ENCODE measurements around the gene AP2B1. TPM values are rescaled to one million over a fixed set of nuclear protein-coding genes. Genes with fewer than 3 reads are reported as not detected.

The AP2B1 gene
- total and polyA plus RNA-seq, 12 donors, result 23.4 to 167 (median 78.2) TPM

DNA sequence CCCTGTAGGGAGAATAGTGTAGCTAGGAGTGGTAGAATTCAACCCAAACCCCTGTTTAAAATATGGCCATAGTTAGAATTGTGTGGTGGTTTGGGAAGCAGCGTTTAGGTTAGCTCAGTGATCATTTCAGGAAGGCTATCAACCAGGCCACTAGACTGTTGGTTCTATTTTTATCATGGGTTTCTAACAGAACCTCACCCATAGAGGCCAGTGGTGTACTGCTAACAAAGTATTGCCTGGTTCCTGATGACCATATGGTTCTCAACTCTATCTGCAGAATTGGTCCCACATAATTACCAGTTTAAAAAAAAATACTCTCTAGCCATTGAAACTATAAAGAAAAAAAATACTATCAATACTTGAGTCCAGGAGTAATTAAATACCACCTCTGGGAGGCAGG lies 73.8 kb downstream of the AP2B1 start:
- H3K36me3 ChIP-seq (replicated peaks in 1 of 2), result peaks cover 0 to 29% of the 10 kb centered on the region in 2 donors
- intact Hi-C loops (cut with DNase I), result no loop called here
- DNase-seq, result no peak
- WGBS, 4 donors, result 84 to 94% (median 85%) methylated on average over 1 of the region's 1 CpG
- no peaks in the 10 kb centered on the region for H3K27me3 ChIP-seq
- TF ChIP-seq, protein P1, sequence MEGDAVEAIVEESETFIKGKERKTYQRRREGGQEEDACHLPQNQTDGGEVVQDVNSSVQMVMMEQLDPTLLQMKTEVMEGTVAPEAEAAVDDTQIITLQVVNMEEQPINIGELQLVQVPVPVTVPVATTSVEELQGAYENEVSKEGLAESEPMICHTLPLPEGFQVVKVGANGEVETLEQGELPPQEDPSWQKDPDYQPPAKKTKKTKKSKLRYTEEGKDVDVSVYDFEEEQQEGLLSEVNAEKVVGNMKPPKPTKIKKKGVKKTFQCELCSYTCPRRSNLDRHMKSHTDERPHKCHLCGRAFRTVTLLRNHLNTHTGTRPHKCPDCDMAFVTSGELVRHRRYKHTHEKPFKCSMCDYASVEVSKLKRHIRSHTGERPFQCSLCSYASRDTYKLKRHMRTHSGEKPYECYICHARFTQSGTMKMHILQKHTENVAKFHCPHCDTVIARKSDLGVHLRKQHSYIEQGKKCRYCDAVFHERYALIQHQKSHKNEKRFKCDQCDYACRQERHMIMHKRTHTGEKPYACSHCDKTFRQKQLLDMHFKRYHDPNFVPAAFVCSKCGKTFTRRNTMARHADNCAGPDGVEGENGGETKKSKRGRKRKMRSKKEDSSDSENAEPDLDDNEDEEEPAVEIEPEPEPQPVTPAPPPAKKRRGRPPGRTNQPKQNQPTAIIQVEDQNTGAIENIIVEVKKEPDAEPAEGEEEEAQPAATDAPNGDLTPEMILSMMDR (IDR thresholded peaks at IDR 0.05), result no peak
- no peak for TF ChIP-seq POLR2A (IDR thresholded peaks at IDR 0.05)
- H3K4me3 ChIP-seq, result no peak overlapping the region
- no peaks in the 10 kb centered on the region for H3K9me3 ChIP-seq (replicated peaks in 1 of 3)
- H3K27ac ChIP-seq, result no peak overlapping the region
- H3K4me1 ChIP-seq (replicated peaks in 1 of 2), result no peaks in the 10 kb centered on the region

DNA sequence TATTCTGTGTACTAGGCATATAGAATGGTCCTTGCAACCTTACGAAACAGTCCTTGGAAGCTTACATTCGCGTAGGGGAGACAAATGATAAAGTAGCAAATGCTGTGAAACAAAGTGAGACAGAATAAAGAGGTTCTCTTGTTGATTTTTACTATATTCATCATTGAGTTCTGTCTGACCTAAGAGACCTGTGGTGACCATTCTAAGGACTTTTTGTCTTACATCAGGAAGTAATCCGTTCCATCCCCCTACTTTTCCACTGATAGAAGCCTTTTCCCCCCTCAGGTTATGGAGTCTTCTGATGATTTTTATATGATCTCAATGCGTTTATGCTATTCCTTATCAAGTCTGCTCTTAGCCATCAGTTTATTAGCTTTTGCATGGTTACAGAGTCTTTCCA lies 77.6 kb downstream of the AP2B1 start:
- Histone ChIP-seq H3K9me3 (replicated peaks in 1 of 3) (no peaks in the 10 kb centered on the region), H3K4me3 (no peak overlapping the region), H3K27me3 (no peaks in the 10 kb centered on the region), H3K36me3 (replicated peaks in 1 of 2) (peaks cover 0 to 10% of the 10 kb centered on the region in 2 donors), H3K27ac (no peak overlapping the region), H3K4me1 (replicated peaks in 1 of 2) (no peaks in the 10 kb centered on the region)
- TF ChIP-seq, protein P1 (IDR thresholded peaks at IDR 0.05), result no peak
- TF ChIP-seq POLR2A (IDR thresholded peaks at IDR 0.05), result no peak
- WGBS, 4 donors, result 80 to 92% (median 87%) methylated on average over 5 of the region's 5 CpGs
- intact Hi-C loops (cut with DNase I), result no loop called here
- DNase-seq, result no peak

DNA sequence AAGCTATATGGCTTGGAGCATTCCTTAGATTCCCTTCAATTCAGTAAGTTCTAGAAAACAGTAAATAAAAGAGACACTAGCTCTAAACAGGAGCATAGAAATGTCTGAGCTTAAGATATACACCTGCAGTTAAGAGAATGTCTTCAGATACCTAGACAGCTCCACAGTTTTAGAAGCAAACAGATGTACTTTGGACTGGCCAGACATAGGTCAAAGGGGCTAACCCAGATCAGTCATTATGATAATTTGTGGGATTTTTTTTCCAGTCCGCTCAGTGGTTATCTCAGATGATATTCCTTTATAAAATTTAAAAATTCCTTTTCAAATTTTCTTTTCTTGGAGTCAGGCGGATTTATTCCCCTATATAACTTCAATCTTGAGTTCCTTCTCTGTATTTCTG lies 78.5 kb downstream of the AP2B1 start:
- intact Hi-C loops (cut with DNase I), result no loop called here
- H3K36me3 ChIP-seq (replicated peaks in 1 of 2), result peaks cover 0 to 8% of the 10 kb centered on the region in 2 donors
- H3K27ac ChIP-seq, result no peak overlapping the region

DNA sequence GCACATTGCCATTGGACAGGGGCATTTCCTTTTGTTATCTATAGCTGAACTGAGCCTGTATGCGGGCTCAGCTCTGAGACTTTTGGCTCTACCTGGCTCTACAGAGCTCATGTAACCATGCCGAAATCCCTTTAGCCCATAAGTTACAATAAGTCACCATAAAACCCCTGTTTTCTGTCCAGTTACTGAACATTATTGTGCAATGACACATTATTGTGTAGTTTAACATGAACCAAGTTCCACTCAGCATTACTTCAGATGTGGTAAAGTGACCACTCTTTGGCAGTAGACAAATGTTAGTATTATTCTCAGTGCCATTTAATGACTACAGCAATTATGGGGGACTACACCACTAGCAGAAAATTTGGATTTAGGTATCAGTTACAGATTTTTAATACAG lies 78.9 kb downstream of the AP2B1 start:
- Histone ChIP-seq H3K9me3 (replicated peaks in 1 of 3) (no peaks in the 10 kb centered on the region), H3K27me3 (no peaks in the 10 kb centered on the region), H3K36me3 (replicated peaks in 1 of 2) (peaks cover 0 to 8% of the 10 kb centered on the region in 2 donors), H3K27ac (no peak overlapping the region), H3K4me1 (replicated peaks in 1 of 2) (no peaks in the 10 kb centered on the region), H3K4me3 (no peak overlapping the region)
- 48 to 50% (median 49%) methylated on average over 2 of the region's 2 CpGs for WGBS, 4 donors
- no peak for TF ChIP-seq POLR2A (IDR thresholded peaks at IDR 0.05)
- TF ChIP-seq, protein P1 (IDR thresholded peaks at IDR 0.05), result no peak
- intact Hi-C loops (cut with DNase I), result no loop called here
- DNase-seq, result no peak

More for the DNA sequence above, 78.5 kb downstream of the AP2B1 start:
- Histone ChIP-seq H3K4me1 (replicated peaks in 1 of 2) (no peaks in the 10 kb centered on the region), H3K9me3 (replicated peaks in 1 of 3) (no peaks in the 10 kb centered on the region), H3K4me3 (no peak overlapping the region), H3K27me3 (no peaks in the 10 kb centered on the region)
- 93 to 98% (median 97%) methylated on average over 2 of the region's 2 CpGs for WGBS, 4 donors
- TF ChIP-seq, protein P1 (IDR thresholded peaks at IDR 0.05), result no peak
- TF ChIP-seq POLR2A (IDR thresholded peaks at IDR 0.05), result no peak
- DNase-seq, result no peak

Data from adrenal gland (tissue), 12 donors.